Stimulated activated CD8-positive, alpha-beta memory T cell treated with anti-CD3 and anti-CD28 coated beads, Interleukin-2, amount 100 ng/mL, for 1 hour (primary cell): ENCODE results near the gene SLC5A11.
"Not testable (repeated sequence)": the region's sequence is repeated elsewhere in the genome, so short reads cannot be mapped to it uniquely, and the experiment has no call there.

Experiments used
- DNase-seq, 2 donors: peaks; one replicate each; pipeline ENCODE4 v3.0.0-alpha.2; 2020; ENCODE audit warnings: low read depth in 2 of 2

SLC5A11 gene

DNA sequence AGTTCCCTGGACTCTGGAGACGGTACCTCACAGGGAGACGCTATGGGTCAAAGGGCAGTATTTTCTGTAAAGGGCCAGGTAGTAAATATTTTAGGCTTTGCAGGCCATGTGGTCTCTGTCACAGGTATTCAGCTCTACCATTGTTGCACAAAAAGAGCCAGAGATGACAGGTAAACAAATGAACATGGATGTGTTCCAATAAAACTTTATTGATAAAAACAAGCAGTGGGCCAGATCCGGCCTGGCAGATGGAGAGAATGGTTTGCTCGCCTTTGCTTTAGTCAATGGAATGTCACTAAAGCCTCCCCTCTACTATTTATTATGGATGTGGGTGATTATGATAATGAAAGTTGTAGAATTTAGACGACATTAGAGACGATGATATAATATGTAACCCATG, 8.9 kb upstream of the SLC5A11 start:
- no peak for DNase-seq

DNA sequence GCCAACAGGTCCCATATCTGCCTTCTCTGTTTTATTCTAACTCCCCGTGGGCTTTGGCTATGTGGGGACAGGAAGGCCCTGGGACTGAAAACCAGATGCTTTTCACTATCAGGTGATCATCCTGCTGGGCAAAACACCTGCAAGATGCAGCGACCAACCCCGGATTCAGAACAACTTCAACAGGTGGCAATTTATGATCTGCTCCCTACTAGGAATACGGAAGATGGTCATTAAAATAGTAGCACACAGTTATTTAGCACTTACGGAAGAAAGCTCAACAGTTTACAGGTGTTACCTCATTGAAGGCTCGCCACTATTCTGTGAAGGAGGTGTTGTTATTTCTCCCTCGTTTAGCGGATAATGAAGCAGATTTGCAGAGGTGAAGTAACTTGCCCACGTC, 7.8 kb upstream of the SLC5A11 start:
- no peak for DNase-seq

DNA sequence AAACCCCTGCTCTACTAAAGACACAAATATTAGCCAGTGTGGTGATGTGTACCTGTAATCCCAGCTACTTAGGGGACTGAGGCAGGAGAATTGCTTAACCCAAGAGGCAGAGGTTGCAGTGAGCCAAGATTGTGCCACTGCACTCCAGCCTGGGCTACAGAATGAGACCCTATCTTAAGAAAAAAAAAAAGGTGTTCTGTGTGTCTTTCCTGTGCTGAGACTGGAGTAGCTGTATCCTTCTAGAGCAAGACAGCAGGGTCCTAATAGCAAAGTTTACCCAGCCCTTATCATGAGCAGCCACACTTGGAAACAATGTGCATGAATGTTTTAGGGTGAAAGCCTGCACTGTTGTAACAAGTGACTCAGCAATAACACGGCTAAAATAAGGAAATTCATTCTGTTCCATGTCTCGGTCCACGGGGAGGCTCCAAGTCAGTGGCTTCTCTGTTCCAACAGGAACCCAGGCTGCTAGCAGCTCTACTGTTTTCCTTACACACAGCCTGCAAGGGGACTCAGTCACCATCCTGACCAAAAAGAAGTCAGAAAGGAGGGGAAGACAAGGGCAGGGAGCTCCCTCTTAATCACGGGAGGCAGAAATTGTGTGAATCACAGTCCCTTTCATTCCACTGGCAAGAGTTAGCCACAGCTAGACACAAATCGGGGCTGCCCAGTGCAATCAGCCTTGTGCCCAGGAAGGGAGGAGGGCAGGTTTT, 7.1 kb upstream of the SLC5A11 start:
- no peak for DNase-seq

DNA sequence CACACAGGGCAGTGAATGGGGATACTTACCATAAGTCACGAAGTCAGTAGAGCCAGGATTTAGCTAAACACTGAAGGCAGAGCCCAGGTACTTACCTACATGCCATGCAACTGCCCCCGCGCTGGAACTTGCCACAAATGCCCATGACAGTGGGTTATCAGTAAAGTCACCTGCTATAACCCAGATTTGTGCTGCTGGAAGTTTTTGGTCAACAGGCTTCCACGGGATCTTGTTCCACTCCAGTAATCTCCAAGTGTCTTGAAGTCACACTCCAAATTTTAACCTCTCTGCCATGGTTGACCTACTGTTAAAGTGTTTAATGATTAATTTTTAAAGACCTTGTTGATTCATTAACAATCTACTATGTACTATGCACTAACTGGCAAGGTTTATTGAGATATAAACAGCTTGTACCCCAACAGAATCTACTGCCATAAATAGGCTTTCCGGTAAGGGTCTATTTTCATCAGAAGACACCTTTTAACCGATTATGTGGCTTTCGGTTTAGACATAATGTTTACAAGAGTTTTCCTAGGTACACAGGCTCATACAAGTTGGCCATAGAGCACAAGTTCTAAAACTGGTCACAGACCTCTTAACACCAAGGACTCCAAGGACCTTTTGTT, 6.3 kb upstream of the SLC5A11 start:
- DNase-seq: no peak

DNA sequence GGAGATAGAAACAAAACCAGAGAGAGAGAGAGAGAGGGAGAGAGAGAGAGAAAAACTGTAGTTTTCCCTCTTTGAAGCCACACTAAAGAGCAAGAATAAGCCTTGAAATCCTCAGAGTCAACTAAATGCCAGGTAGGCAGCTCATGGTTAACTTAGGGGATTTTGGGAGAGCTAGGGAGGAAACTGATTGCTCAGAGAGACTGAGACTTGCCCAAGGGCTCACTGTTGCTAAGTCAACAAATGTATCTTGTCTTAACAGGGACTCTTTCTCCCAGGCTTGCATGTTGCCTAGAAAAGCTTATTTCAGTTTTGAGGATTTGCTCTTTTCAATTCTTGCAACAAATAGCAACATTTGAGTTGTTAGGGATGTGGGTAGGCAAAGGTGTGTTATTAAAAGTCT, 4.5 kb upstream of the SLC5A11 start:
- no peak for DNase-seq

DNA sequence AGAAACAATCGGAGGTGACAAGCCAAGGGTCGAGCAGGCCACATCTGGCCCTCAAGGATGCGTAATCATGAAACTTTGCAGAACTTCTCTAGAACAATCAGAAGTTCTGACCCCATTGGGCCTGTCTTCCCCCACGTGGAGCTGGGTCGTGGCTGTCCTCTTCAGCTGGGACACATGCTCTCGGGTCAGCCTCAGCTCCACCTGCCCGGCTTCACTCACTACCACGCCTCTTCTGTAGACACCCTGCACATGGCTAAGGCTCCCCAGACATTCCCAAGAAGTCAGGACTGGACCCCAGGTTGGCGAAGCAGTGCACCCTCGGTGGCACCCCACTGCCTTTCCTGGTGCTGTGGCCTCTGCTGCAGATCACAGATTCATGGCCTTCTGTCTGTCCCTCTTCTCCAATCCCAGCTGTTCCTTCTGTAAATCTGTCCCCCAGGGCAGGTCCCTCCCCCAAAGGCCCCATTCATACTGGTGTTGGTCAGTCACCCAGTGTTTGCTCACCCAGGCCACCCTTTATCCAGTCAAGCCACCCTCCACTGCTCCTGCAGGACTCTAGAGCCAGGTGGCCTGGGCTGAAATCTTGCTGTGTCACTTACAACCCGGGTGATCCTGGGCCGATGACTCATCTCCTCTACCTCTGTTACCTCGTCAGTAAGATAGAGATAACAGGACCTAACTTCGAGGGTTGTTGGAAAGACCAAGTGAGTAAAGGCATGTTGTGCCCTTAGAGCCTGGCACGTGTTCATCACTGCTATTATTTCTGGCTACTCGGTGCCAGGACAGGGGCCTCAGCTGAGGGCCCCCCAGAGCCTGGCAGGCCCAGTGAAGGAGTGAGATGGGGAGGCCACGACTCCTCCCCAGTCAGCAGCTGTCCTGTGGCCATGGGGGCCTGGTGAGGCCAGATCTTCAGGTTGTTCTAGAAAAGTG, 1.4 kb upstream of the SLC5A11 start:
- no peak for DNase-seq

DNA sequence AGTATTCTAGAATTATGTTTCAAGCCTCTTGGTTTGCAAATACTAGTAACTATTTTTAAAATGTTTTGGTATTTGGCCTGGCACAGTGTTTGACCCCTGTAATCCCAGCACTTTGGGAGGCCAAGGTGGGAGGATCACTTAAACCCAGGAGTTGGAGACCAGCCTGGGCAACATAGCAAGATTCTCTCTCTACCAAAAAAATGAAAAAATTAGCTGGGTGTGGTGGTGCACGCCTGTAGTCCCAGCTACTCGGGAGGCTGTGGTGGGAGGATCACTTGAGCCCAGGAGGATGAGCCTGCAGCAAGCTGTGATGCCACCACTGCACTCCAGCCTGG, 765 bp upstream of the SLC5A11 start:
- not testable (repeated sequence) for DNase-seq

DNA sequence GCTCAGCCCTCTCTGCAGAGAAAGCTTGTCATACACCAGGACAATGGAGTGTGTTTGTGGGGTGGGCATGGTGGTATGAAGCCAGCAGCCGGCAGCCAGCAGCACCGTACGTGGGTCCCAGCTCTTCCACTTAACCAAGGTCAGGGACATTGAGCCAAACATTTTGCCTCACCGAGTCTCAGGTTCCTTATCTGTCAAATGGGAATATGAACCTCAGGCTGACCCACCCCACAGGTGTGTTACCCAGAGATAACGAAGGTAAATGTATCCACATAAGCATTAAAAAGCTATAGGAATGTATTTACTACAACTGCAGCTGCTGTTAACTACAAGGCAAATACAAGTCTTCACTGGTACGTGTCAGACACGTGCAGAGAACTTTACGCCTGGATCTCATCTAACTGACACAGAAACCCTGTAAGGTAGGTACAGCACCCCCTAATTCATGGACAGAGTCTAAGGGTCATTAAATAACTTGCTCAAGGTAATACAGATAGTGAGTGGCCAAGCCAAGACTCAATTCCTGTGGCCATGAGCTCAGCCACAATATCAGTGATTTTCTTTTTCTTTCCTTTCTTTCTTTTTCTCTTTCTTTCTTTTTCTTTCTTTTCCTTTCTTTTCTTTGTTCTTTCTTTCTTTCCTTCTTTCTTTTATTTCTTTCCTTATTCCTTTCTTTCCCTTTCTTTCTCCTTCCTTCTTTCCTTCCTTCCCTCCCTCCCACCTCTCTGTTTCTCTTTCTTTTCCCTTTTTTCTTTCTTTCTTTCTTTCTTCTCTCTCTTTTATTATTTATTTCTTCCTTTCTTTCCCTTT, 990 bp downstream of the SLC5A11 start:
- DNase-seq: no peak

DNA sequence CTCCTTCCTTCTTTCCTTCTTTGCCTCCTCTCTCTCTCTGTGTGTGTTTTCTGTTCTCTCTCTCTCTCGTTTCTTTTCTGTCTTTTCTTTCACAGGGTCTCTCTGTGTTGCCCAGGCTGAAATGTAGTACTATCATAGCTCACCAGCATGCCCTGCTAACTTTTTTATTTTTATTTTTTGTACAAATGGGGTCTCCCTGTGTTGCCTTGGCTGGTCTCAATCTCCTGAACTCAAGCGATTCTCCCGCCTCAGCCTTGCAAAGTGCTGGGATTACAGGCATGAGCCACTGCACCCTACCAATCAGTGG, 1.5 kb downstream of the SLC5A11 start:
- no peak for DNase-seq

DNA sequence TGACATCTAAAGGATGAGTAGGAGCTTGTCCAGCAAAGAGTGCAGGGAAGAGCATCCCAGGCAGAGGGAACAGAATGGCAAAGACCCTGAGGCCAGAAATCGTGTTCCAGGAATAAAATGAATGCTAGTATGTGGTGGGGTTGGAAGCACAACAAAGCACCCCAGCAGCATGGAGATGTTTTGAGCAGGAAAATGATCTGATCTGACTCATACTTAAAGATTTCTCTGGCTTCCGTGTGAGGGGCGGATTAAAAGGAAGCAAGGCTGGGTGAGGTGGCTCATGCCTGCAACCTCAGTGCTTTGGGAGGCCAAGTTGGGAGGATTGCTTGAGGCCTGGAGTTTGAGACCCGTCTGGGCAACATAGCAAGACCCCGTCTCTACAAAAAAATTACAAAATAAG, 2.3 kb downstream of the SLC5A11 start:
- DNase-seq: no peak

DNA sequence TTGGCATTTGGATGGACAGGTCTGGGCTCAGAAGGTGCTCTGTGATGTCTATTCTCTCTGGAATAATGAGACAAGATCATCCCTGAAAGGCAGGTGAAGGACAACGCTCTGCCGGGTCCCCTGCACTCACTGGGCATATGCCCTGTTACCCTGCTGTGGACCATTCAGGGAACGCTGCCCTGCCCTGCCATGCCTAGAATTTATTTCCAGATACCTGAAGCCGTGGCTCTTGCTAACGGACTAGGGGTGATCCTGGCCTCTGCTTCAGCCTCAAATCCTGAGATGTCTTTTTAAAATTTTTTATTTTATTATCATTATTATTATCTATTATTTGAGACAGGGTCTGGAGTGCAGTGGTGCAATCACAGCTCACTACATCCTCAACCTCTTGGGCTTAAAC, 3.9 kb downstream of the SLC5A11 start:
- DNase-seq: no peak

DNA sequence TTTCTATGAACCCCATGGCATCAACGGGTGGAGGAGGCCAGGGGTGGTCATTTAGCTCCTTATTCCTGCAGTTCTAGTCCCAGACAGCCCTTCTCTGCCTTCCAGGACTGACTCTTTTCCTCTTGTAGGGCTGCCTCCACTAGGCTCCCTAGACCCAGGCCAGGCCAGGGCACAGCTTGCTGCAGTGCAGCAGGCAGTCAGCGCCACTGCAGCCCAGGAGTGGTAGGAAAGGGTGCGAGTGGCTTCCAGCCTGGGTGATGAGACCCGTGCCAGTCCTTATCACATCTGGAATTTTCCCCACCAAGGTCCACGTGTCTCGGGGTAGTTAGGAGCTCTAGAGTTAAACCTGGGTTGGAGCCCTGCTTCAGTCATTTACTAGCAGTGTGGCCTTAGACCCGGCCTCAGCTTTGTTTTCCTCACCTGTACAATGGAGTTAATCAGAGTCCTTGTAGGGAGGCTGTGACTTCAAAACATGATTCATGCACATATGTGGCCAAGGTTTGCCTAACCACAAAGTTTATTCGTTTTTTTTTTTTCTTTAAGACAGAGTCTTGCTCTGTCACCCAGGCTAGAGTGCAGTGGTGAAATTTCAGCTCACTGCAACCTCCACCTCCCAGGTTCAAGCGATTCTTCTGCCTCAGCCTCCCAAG, 4.7 kb downstream of the SLC5A11 start:
- no peak for DNase-seq

DNA sequence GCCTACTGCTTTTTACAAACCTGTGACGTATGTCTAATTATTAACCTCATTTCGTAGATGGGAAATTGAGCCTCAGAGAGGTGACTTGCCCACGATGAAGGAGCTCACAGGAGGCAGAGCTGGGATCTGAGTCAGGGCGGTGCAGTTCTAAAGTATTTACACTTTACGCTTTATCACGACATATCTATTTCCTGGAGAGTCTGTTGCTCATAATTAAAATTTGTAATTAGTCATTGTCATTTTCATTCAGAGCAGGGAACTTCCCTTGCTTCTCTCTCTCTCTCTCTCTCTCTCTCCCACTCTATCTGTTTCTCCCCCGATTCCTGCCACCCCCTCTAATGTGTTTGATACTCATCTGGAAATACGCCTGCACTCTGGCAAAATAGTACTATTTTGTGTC, 5.9 kb downstream of the SLC5A11 start:
- no peak for DNase-seq

DNA sequence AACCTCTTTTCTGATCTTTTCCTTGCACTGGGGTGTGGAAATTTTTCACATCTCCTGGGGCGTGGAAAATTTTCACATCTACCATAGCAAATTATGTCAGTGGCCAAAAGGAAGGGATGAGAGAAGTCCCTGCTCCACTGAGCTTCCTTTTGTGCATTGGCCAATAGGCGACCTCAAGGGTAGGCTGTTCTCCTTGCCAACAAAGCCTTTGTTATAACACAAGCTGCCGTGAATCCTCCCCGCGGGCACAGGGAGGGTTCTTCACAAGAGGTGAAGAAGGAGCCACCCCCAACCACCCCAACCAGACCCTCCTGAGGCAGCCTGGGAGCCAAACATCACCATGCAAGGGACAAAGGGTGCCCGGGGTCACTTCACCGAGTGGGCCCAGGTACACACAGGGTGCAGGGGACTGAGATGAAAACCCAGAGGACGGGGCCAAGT, 6.5 kb downstream of the SLC5A11 start:
- DNase-seq: no peak

DNA sequence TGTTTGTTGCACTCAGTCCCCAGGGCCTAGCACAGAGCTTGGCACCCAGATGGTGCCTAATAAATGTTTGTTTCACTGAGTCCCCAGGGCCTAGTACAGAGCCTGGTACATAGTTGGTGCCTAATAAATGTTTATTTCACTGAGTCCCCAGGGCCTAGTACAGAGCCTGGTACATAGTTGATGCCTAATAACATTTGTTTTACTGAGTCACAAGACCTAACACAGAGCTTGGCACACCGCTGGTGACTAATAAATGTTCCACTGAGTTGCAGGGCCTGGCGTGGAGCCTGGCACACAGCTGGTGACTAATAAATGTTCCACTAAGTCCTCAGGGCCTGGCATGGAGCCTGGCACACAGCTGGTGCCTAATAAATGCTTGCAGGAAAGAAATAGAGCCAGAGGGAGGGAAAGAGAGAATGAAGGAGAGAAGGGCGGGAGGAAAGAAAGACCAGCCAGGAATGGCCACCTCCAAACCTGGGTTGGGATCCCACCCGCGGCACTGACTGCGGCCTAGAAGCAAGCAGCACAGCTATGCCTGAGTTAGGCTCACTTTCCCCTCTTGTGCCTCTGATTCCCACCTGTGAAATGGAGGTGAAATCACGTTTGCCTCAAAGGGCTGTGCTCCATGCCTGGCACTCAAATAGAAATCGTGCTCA, 7.5 kb downstream of the SLC5A11 start:
- DNase-seq: no peak

DNA sequence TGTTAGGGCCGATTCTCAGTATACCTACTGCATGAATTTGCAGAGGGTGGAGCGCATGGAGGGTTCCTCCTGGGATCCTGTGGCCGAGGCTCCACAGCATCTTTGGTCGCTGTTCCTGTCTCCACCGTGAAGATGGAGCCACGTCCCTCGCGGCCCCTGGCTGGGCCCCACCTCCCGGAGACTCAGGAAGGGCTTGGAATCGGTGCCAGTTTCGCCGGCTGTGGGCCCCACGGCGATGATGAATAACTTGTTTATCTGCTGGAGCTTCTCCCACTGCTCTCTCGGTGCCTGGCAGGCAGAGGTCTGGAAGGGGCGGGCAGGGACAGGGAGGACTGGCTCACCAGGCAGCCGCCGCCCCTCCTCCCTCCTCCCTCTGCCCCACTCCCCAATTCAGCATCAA, 8.1 kb downstream of the SLC5A11 start:
- DNase-seq: no peak

DNA sequence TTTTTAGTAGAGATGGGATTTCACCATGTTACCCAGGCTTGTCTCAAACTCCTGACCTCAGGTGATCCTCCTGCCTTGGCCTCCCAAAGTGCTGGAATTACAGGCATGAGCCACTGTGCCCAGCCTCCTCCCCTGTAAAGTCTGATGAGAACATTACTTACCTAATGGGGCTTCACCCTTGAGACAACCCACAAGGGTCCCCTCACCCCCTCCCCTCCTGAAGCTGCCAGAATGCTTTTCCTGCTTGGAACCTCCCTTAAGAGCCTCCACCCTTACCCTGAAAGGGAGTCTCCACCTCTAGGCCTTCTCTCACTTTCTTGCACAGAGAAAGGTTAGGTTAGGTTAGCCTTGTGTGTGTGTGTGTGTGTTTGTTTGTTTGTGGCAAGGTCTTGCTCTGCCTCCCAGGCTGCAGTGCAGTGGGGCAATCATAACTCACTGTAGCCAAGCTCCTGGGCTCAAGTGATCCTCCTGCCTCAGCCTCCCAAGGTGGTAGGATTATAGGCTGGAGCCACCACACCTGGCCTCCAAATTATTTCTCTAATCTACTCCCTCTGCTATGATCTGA, 8.9 kb downstream of the SLC5A11 start:
- DNase-seq: no peak

DNA sequence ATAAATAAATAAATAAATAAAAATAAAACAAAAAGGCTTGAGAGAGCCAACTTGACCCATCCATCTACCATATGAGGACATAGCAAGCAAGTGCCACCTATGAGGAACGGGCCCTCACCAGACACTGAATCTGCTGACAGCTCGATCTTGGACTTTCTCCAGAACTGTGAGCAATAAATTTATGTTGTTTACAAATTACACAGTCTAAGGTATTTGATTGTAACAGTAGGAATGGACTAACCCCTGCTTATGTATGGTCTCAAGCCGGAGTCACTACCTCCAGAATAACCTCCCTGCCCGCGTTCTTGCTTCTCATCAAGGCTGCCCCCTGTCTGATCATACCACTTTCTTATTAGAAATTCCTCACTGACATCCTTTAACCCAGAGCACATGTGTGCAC, 9.9 kb downstream of the SLC5A11 start:
- DNase-seq: no peak

DNA sequence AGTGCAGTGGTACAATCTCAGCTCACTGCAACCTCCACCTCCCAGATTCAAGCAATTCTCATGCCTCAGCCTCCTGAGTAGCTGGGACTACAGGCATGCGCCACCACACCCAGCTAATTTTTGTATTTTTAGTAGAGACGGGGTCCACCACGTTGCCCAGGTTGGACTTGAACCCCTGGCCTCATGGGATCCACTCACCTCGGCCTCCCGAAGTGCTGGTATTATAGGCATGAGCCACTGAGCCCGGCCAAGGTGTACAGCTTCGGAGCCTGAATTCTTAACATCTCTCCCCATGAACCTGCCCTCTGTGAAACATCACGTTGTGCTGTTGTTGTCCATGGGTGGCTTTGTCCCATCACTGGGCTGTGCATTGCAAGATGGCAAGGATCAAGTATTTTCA, 11.1 kb downstream of the SLC5A11 start:
- not testable (repeated sequence) for DNase-seq

DNA sequence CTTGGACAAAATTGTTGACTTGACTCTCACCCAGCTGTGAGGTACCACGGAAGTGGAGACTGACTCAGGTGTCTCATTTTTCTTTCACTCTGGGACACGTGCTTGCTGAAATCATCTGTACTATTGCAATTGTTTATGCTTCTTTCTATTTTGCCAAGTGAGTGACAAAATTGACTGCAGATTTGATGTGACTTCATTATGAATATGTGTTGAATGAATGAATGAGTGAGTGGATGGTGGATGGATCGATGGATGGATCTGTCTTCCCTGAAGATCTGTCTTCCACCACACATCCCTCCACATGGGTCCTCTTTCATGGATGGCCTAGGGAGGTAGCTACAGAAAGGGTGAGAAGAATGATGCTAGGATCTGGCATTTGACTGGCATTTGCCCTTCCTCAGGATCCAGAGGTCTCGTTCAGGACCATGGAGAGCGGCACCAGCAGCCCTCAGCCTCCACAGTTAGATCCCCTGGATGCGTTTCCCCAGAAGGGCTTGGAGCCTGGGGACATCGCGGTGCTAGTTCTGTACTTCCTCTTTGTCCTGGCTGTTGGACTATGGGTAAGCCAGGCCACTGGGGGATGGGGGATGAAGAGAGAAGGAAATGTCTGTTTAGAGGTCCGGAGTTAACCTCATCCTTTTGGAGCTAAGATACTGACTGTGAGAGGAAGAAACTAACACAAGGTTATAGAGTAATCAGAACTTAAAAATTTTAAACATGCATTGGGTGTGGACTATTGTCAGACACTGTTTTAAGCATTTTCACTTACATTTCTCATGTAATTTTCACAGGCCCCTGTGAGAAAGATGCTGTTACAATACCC, 12.7 kb downstream of the SLC5A11 start:
- DNase-seq: peak in 1 of 2 donors; percentile 5
